Kidney (tissue), 14 donors: Measurements from ENCODE around the gene PKD2L1. TPM values are rescaled to one million over a fixed set of nuclear protein-coding genes. Genes with fewer than 3 reads are reported as not detected.
A peak's percentile ranks its signal among the peaks of the same experiment; 100 is the strongest.

Experiments
- DNase-seq, 5 donors: peaks; one replicate each; pipeline ENCODE4 v3.0.0-alpha.2; 2013 to 2020
- FAIRE-seq: peaks from 2 replicates; lab custom pipeline; 2012; peaks lifted over from hg19 to GRCh38; lab: Jason Lieb, UNC
- H3K27ac ChIP-seq, 2 donors: one replicate each; pipeline ENCODE4 v1.7.0; 2013; ENCODE audit warnings: low read depth in 2 of 2, low read length in 2 of 2, inconsistent platforms in 1 of 2
- H3K27me3 ChIP-seq: one replicate; pipeline ENCODE4 v1.7.1; 2013; ENCODE audit warnings: low read length, inconsistent platforms; ENCODE audit not compliant: control insufficient read depth, insufficient read depth
- H3K36me3 ChIP-seq, 3 donors: one replicate each; pipeline versions ENCODE4 v1.7.0 to v1.7.1; 2013; ENCODE audit warnings: low read length in 3 of 3, control low read depth in 1 of 3, inconsistent platforms in 1 of 3; ENCODE audit not compliant: insufficient read depth in 3 of 3, control insufficient read depth in 2 of 3
- H3K4me1 ChIP-seq, 3 donors: one replicate each; pipeline versions ENCODE4 v1.7.0 to v1.7.1; 2013; ENCODE audit warnings: low read length in 3 of 3, inconsistent platforms in 1 of 3, low read depth in 1 of 3; ENCODE audit not compliant: control insufficient read depth in 2 of 3, insufficient read depth in 2 of 3
- H3K4me3 ChIP-seq, 3 donors: one replicate each; pipeline versions ENCODE4 v1.7.0 to v1.8.1; 2013; ENCODE audit warnings: low read length in 3 of 3, control low read depth in 1 of 3, inconsistent platforms in 1 of 3
- H3K9ac ChIP-seq, 3 donors: one replicate each; pipeline versions ENCODE4 v1.7.0 to v1.7.1; 2013; ENCODE audit warnings: low read length in 3 of 3, control low read depth in 1 of 3, inconsistent platforms in 1 of 3
- H3K9me3 ChIP-seq, 3 donors: one replicate each; pipeline versions ENCODE4 v1.7.0 to v1.7.1; 2013; ENCODE audit warnings: low read length in 3 of 3, control low read depth in 1 of 3, inconsistent platforms in 1 of 3; ENCODE audit not compliant: control insufficient read depth in 2 of 3, insufficient read depth in 1 of 3
- CTCF ChIP-seq: IDR thresholded peaks from 3 replicates; pipeline ENCODE4 v1.5.1; 2012; ENCODE audit warnings: mild to moderate bottlenecking, moderate library complexity, borderline replicate concordance; ENCODE audit not compliant: insufficient read depth; ENCODE audit errors: extremely low read depth
- intact Hi-C: fragments of 100-400 bp; cut with DNase I; formaldehyde crosslinking; loops from one replicate; pipeline ENCODE4 v1.11.1; 2022
- polyA plus RNA-seq: library from polyadenylated mRNA; stranded (reverse); fragments of 350-450 nt; fragmentation: Illumina TruSeq; extraction: RNeasy Lipid Tissue Mini Kit (QIAGEN cat#74804); gene quantifications from one replicate; pipeline ENCODE4 v1.2.3, GENCODE V29; 2014; ENCODE audit warnings: low read depth, low replicate concordance; ENCODE audit not compliant: insufficient read depth
- total RNA-seq: library from RNA; stranded (reverse); fragmentation: NEBNext Ultra II Directional; extraction: Animal tissue kit (Norgen Biotek cat#: 25700); gene quantifications from one replicate; pipeline ENCODE4 v1.2.1, GENCODE V29; 2021
- donor health status: control.
- donor health status: control.
- donor health status: control.
- donor health status: control.
- donor health status: control.
- donor health status: DM: yes; HTN: yes; CAD: no.
- donor health status: Normal renal cell carcinoma (clear cell type).

Gene PKD2L1
- total and polyA plus RNA-seq, 2 donors from 2014 or later: 0.17 TPM; not detected in 1

GRCh38 chr10:100340948-100341847 lies 11.2 kb upstream of the PKD2L1 start:
- Histone ChIP-seq H3K36me3 (no peaks in the 10 kb centered on the region), H3K9ac (no peak overlapping the region), H3K9me3 (no peaks in the 10 kb centered on the region), H3K4me1 (peaks cover 0 to 2% (median 0%) of the 10 kb centered on the region in 3 donors), H3K4me3 (no peak overlapping the region), H3K27me3 (no peaks in the 10 kb centered on the region), H3K27ac (no peak overlapping the region)
- intact Hi-C loops: no loop called here
- no peak for TF ChIP-seq CTCF
- DNase-seq (no peak), FAIRE-seq (no peak)

GRCh38 chr10:100339236-100339635 lies 9.2 kb upstream of the PKD2L1 start:
- no peak for TF ChIP-seq CTCF
- no peaks in the 10 kb centered on the region for H3K27me3 ChIP-seq
- no peaks in the 10 kb centered on the region for H3K4me1 ChIP-seq
- intact Hi-C loops: loop anchor here (5.0 kb wide), 1 partner anchor 98 kb away; no protein-coding TSS in a partner anchor
- no peak overlapping the region for H3K27ac ChIP-seq
- no peaks in the 10 kb centered on the region for H3K9me3 ChIP-seq
- FAIRE-seq (no peak), DNase-seq (no peak)
- H3K9ac ChIP-seq: no peak overlapping the region
- H3K36me3 ChIP-seq: no peaks in the 10 kb centered on the region
- H3K4me3 ChIP-seq: no peak overlapping the region

- peak; percentile 92 for TF ChIP-seq CTCF
- H3K27me3 ChIP-seq: no peaks in the 10 kb centered on the region
- H3K4me1 ChIP-seq: no peaks in the 10 kb centered on the region
- no peak overlapping the region for H3K27ac ChIP-seq
- intact Hi-C loops: loop anchor here (5.0 kb wide), 1 partner anchor 99 kb away; no protein-coding TSS in a partner anchor
- DNase-seq (peak; percentile 76 to 81 (median 77)), FAIRE-seq (no peak)
- H3K36me3 ChIP-seq: no peaks in the 10 kb centered on the region
- no peak overlapping the region for H3K4me3 ChIP-seq
- no peaks in the 10 kb centered on the region for H3K9me3 ChIP-seq
- no peak overlapping the region for H3K9ac ChIP-seq
Measured at GRCh38 chr10:100338434-100339036, 8.5 kb upstream of the PKD2L1 start.
